GM13977 (cell line): Measurements from ENCODE around the gene IFITM1.
"Not testable (repeated sequence)": the region's sequence is repeated elsewhere in the genome, so short reads cannot be mapped to it uniquely, and the experiment has no call there.

ENCODE experiments used
- DNase-seq: peaks from one replicate; pipeline ENCODE4 v3.0.0; 2012; ENCODE audit warnings: low spot score
- in situ Hi-C: fragments of 300-500 bp; cut with MboI; formaldehyde crosslinking; loops from one replicate; pipeline ENCODE4 v1.12.0; 2022; ENCODE audit warnings: low sequenced_read_pairs, low pct_unique_long_range_greater_than_20kb, mixed read lengths, inconsistent platforms; ENCODE audit not compliant: unreplicated experiment
- TF ChIP-seq, protein P1 (sequence below): IDR thresholded peaks from 2 replicates; pipeline ENCODE4 v1.5.1; 2012; ENCODE audit warnings: mild to moderate bottlenecking, control low read depth; ENCODE audit not compliant: insufficient read depth; ENCODE audit errors: extremely low read depth, missing control alignments

The IFITM1 gene

GRCh38 chr11:282630-283360 is 31.0 kb upstream of the IFITM1 start:
- no peak for DNase-seq
- TF ChIP-seq, protein P1, sequence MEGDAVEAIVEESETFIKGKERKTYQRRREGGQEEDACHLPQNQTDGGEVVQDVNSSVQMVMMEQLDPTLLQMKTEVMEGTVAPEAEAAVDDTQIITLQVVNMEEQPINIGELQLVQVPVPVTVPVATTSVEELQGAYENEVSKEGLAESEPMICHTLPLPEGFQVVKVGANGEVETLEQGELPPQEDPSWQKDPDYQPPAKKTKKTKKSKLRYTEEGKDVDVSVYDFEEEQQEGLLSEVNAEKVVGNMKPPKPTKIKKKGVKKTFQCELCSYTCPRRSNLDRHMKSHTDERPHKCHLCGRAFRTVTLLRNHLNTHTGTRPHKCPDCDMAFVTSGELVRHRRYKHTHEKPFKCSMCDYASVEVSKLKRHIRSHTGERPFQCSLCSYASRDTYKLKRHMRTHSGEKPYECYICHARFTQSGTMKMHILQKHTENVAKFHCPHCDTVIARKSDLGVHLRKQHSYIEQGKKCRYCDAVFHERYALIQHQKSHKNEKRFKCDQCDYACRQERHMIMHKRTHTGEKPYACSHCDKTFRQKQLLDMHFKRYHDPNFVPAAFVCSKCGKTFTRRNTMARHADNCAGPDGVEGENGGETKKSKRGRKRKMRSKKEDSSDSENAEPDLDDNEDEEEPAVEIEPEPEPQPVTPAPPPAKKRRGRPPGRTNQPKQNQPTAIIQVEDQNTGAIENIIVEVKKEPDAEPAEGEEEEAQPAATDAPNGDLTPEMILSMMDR = no peak
- in situ Hi-C loops = no loop called here

- TF ChIP-seq, protein P1 = no peak
- DNase-seq = no peak
- in situ Hi-C loops = no loop called here
These were observed 30.3 kb upstream of the IFITM1 start for GRCh38 chr11:283405-284104.

DNA sequence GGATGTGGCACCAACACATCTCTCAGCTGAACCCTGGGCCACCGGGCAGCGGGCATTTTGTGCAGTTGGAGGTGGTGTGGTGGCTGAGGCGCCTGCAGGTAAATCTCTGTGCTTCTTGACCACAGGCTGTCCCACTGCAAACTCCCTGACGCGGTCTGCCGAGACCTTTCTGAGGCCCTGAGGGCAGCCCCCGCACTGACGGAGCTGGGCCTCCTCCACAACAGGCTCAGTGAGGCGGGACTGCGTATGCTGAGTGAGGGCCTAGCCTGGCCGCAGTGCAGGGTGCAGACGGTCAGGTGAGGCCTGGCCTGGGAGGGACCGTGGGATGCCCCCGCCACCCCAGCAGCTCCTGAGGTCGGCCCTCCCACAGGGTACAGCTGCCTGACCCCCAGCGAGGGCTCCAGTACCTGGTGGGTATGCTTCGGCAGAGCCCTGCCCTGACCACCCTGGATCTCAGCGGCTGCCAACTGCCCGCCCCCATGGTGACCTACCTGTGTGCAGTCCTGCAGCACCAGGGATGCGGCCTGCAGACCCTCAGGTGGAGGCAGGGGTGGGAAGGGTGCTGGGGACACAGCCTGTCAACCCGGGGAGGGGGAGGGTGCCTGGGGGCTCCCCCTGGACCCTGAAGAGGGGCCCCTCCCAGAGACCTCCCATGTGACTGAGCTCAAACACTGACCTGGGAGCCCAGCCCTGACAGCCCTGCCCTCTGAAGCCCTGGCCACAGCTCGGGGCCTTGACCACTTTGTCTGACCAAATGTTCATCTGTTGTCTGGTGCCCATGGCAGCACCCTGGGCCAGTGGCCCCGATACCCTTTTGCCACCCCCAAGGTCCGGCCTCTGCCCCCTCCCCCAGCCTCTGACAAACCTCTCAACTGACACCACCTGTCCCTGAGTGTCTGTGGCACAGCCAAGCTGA is 29.5 kb upstream of the IFITM1 start:
- in situ Hi-C loops = no loop called here
- TF ChIP-seq, protein P1 = no peak
- no peak for DNase-seq

- TF ChIP-seq, protein P1 = no peak
- in situ Hi-C loops = no loop called here
These were observed 28.6 kb upstream of the IFITM1 start for GRCh38 chr11:285021-285893.

DNA sequence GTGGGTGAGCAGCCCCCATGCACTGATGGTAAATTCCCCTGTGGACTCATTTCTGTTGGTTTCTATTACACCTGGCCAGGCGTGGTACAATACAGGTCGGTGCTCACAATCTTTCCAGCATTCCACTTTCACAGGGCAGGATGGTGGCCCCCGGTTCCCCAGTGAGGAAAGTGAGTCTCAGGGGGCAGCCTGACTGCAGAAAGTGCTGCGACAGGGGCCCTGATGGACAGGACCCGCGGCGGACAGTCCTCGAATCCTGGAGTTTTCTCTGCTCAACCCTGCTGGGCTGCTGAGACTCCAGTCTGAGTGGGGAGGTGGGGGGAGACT is 28.0 kb upstream of the IFITM1 start:
- TF ChIP-seq, protein P1 = no peak
- no peak for DNase-seq
- in situ Hi-C loops = no loop called here

More at GRCh38 chr11:285021-285893, 28.6 kb upstream of the IFITM1 start:
- no peak for DNase-seq

DNA sequence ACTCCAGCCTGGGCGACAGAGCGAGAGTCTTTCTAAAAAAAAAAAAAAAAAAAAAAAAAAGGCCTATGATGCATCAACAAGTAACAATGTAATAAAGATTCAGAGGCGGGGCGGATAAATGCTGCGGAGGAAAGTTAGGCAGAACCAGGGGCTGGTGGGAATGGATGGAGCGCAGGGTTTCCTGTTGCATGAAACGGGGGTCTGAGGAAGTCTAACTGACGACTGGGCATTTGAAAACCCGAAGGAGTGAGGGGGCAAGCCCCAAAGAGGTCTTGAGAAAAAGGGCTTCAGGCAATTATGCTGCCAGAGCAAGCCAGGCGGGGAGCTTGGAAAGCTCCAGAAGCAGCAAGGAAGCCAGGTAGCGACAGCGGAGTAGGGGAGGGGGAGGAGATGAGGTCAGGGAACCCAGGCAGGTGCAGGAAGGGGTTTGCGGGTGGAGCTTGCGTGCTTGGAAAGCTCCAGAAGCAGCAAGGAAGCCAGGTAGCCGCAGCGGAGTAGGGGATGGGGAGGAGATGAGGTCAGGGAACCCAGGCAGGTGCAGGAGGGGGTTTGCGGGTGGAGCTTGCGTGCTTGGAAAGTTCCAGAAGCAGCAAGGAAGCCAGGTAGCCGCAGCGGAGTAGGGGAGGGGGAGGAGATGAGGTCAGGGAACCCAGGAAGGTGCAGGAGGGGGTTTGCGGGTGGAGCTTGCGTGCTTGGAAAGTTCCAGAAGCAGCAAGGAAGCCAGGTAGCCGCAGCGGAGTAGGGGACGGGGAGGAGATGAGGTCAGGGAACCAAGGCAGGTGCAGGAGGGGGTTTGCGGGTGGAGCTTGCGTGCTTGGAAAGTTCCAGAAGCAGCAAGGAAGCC is 26.6 kb upstream of the IFITM1 start:
- DNase-seq, in situ Hi-C loops: not testable (repeated sequence)
